T-helper 1 cell treated with Interleukin-12 subunit alpha and Interleukin-12 subunit beta and Interleukin-4 antibody, amounts not matched to agents 30 μg/mL and 1 μg/mL, for 36 hours (primary cell): ENCODE data around the gene UROS.

ENCODE experiments used
- H3K27ac Mint-ChIP-seq: one replicate; pipeline ENCODE4 v1.8.0; 2021; ENCODE audit warnings: mild to moderate bottlenecking, mixed read lengths
- H3K27me3 Mint-ChIP-seq: one replicate; pipeline ENCODE4 v1.8.0; 2021; ENCODE audit warnings: low read depth, mixed read lengths
- H3K36me3 Mint-ChIP-seq: one replicate; pipeline ENCODE4 v1.8.0; 2021; ENCODE audit warnings: low read depth, mixed read lengths
- H3K4me1 Mint-ChIP-seq: one replicate; pipeline ENCODE4 v1.8.0; 2021; ENCODE audit warnings: low read depth, mixed read lengths
- H3K4me3 Mint-ChIP-seq: one replicate; pipeline ENCODE4 v1.8.0; 2021; ENCODE audit warnings: mild to moderate bottlenecking, moderate library complexity, mixed read lengths
- H3K9me3 Mint-ChIP-seq: one replicate; pipeline ENCODE4 v1.8.0; 2021; ENCODE audit warnings: mixed read lengths

Gene UROS

GRCh38 chr10:125772864-125773180 lies 50.2 kb downstream of the UROS start:
- Mint-ChIP-seq H3K9me3 (no peaks in the 10 kb centered on the region), H3K27ac (no peak overlapping the region), H3K36me3 (no peaks in the 10 kb centered on the region), H3K27me3 (no peaks in the 10 kb centered on the region), H3K4me3 (no peak overlapping the region), H3K4me1 (no peaks in the 10 kb centered on the region)

- Mint-ChIP-seq H3K4me1 (no peaks in the 10 kb centered on the region), H3K27ac (no peak overlapping the region), H3K36me3 (no peaks in the 10 kb centered on the region), H3K27me3 (no peaks in the 10 kb centered on the region), H3K9me3 (no peaks in the 10 kb centered on the region), H3K4me3 (no peak overlapping the region)
These were observed 50.8 kb downstream of the UROS start for GRCh38 chr10:125772112-125772863.

- Mint-ChIP-seq H3K27me3 (no peaks in the 10 kb centered on the region), H3K36me3 (peaks cover 4% of the 10 kb centered on the region), H3K4me1 (no peaks in the 10 kb centered on the region), H3K27ac (no peak overlapping the region), H3K4me3 (no peak overlapping the region), H3K9me3 (no peaks in the 10 kb centered on the region)
These were observed 52.2 kb downstream of the UROS start for GRCh38 chr10:125770844-125771243.

- H3K4me1 Mint-ChIP-seq = no peaks in the 10 kb centered on the region
- H3K27me3 Mint-ChIP-seq = no peaks in the 10 kb centered on the region
- H3K36me3 Mint-ChIP-seq = peaks cover 17% of the 10 kb centered on the region
- no peak overlapping the region for H3K27ac Mint-ChIP-seq
- H3K4me3 Mint-ChIP-seq = no peak overlapping the region
- no peaks in the 10 kb centered on the region for H3K9me3 Mint-ChIP-seq
These were observed 53.9 kb downstream of the UROS start for GRCh38 chr10:125769175-125769574.

GRCh38 chr10:125768219-125768855 lies 54.7 kb downstream of the UROS start:
- H3K9me3 Mint-ChIP-seq = no peaks in the 10 kb centered on the region
- H3K36me3 Mint-ChIP-seq = peaks cover 19% of the 10 kb centered on the region
- no peaks in the 10 kb centered on the region for H3K4me1 Mint-ChIP-seq
- H3K27me3 Mint-ChIP-seq = no peaks in the 10 kb centered on the region
- H3K4me3 Mint-ChIP-seq = no peak overlapping the region
- H3K27ac Mint-ChIP-seq = no peak overlapping the region

- Mint-ChIP-seq H3K36me3 (peaks cover 21% of the 10 kb centered on the region), H3K27me3 (no peaks in the 10 kb centered on the region), H3K9me3 (no peaks in the 10 kb centered on the region), H3K27ac (no peak overlapping the region), H3K4me1 (no peaks in the 10 kb centered on the region), H3K4me3 (no peak overlapping the region)
These were observed 56.5 kb downstream of the UROS start for GRCh38 chr10:125766511-125766910.

GRCh38 chr10:125765835-125766234 lies 57.2 kb downstream of the UROS start:
- Mint-ChIP-seq H3K27ac (no peak overlapping the region), H3K36me3 (peaks cover 24% of the 10 kb centered on the region), H3K4me1 (no peaks in the 10 kb centered on the region), H3K27me3 (no peaks in the 10 kb centered on the region), H3K4me3 (no peak overlapping the region), H3K9me3 (no peaks in the 10 kb centered on the region)

GRCh38 chr10:125762692-125763648 lies 60.1 kb downstream of the UROS start:
- no peak overlapping the region for H3K4me3 Mint-ChIP-seq
- H3K36me3 Mint-ChIP-seq = peaks cover 42% of the 10 kb centered on the region
- H3K27ac Mint-ChIP-seq = no peak overlapping the region
- no peaks in the 10 kb centered on the region for H3K4me1 Mint-ChIP-seq
- H3K9me3 Mint-ChIP-seq = no peaks in the 10 kb centered on the region
- H3K27me3 Mint-ChIP-seq = no peaks in the 10 kb centered on the region

GRCh38 chr10:125761961-125762360 lies 61.1 kb downstream of the UROS start:
- Mint-ChIP-seq H3K9me3 (no peaks in the 10 kb centered on the region), H3K4me1 (peaks cover 3% of the 10 kb centered on the region), H3K36me3 (peaks cover 50% of the 10 kb centered on the region), H3K4me3 (no peak overlapping the region), H3K27ac (no peak overlapping the region), H3K27me3 (no peaks in the 10 kb centered on the region)

GRCh38 chr10:125757742-125758141 lies 65.3 kb downstream of the UROS start:
- Mint-ChIP-seq H3K9me3 (no peaks in the 10 kb centered on the region), H3K4me3 (no peak overlapping the region), H3K27ac (no peak overlapping the region), H3K36me3 (peaks cover 54% of the 10 kb centered on the region), H3K27me3 (no peaks in the 10 kb centered on the region), H3K4me1 (peaks cover 7% of the 10 kb centered on the region)

GRCh38 chr10:125756853-125757487 lies 66.1 kb downstream of the UROS start:
- Mint-ChIP-seq H3K27ac (no peak overlapping the region), H3K4me3 (no peak overlapping the region), H3K9me3 (no peaks in the 10 kb centered on the region), H3K4me1 (peaks cover 7% of the 10 kb centered on the region), H3K27me3 (no peaks in the 10 kb centered on the region), H3K36me3 (peaks cover 52% of the 10 kb centered on the region)

- Mint-ChIP-seq H3K36me3 (peaks cover 53% of the 10 kb centered on the region), H3K27me3 (no peaks in the 10 kb centered on the region), H3K4me1 (peaks cover 7% of the 10 kb centered on the region), H3K9me3 (no peaks in the 10 kb centered on the region), H3K27ac (no peak overlapping the region), H3K4me3 (no peak overlapping the region)
These were observed 66.9 kb downstream of the UROS start for GRCh38 chr10:125756196-125756595.

GRCh38 chr10:125747417-125747816 lies 75.6 kb downstream of the UROS start:
- Mint-ChIP-seq H3K36me3 (peaks cover 53% of the 10 kb centered on the region), H3K4me3 (no peak overlapping the region), H3K27ac (no peak overlapping the region), H3K9me3 (no peaks in the 10 kb centered on the region), H3K4me1 (peaks cover 5% of the 10 kb centered on the region), H3K27me3 (no peaks in the 10 kb centered on the region)

- H3K4me3 Mint-ChIP-seq = no peak overlapping the region
- H3K9me3 Mint-ChIP-seq = no peaks in the 10 kb centered on the region
- H3K36me3 Mint-ChIP-seq = peaks cover 58% of the 10 kb centered on the region
- no peaks in the 10 kb centered on the region for H3K27me3 Mint-ChIP-seq
- H3K4me1 Mint-ChIP-seq = peaks cover 5% of the 10 kb centered on the region
- no peak overlapping the region for H3K27ac Mint-ChIP-seq
These were observed 78.1 kb downstream of the UROS start for GRCh38 chr10:125744909-125745308.
